HEK293 (cell line): ENCODE results near the gene CDK4.

ENCODE experiments used
- CTCF ChIA-PET: fragments of 350-600 bp; formaldehyde crosslinking; extraction: SDS; loops from one replicate; lab custom pipeline; 2021; ENCODE audit warnings: antibody characterized with exemption; lab: Yijun Ruan, JAX
- POLR2A ChIA-PET: fragments of 300-600 bp; formaldehyde crosslinking; extraction: SDS; loops from one replicate; lab custom pipeline; 2020; ENCODE audit warnings: antibody characterized with exemption, inconsistent platforms; lab: Yijun Ruan, JAX
- H3K27ac ChIP-seq: fragments of 200-500 bp; sonication (Bioruptor generic); 2 replicates; pipeline ENCODE4 v1.5.1; 2014; ENCODE audit warnings: low read depth, low read length, control low read depth, inconsistent platforms; ENCODE audit errors: extremely low read depth
- H3K36me3 ChIP-seq, 2 experiments: fragments of 200-500 bp in 1 of 2; sonication (Bioruptor generic) in 1 of 2; 1 replicate in 1 of 2; 2 replicates in 1 of 2; pipeline ENCODE4 v1.5.1; 2014 to 2017; ENCODE audit warnings: inconsistent platforms in 2 of 2, low read length in 2 of 2; ENCODE audit not compliant: control insufficient read depth in 2 of 2, insufficient read depth in 1 of 2
- H3K4me1 ChIP-seq: fragments of 200-500 bp; sonication (Bioruptor generic); 2 replicates; pipeline ENCODE4 v1.5.1; 2014; ENCODE audit warnings: mild to moderate bottlenecking, low read length, inconsistent platforms; ENCODE audit not compliant: control insufficient read depth, insufficient read depth
- H3K4me3 ChIP-seq: 2 replicates; pipeline ENCODE4 v1.5.1; 2011; ENCODE audit warnings: low read depth, mild to moderate bottlenecking, control low read depth, low read length, moderate library complexity
- H3K9me3 ChIP-seq: fragments of 200-500 bp; sonication (Bioruptor generic); 2 replicates; pipeline ENCODE4 v1.5.1; 2014; ENCODE audit warnings: low read depth, low read length, inconsistent platforms; ENCODE audit not compliant: control insufficient read depth, insufficient read depth
- KLF1 ChIP-seq: fragments of 450-650 bp; formaldehyde crosslinking; IDR thresholded peaks from 2 replicates; pipeline ENCODE4 v1.5.1; 2016; ENCODE audit warnings: missing biosample characterization, missing genetic modification characterization
- OSR2 ChIP-seq: fragments of 450-650 bp; formaldehyde crosslinking; IDR thresholded peaks from 2 replicates; pipeline ENCODE4 v1.5.1; 2016; ENCODE audit warnings: missing biosample characterization, missing genetic modification characterization
- REPIN1 ChIP-seq: fragments of 450-650 bp; formaldehyde crosslinking; IDR thresholded peaks from 2 replicates; pipeline ENCODE4 v1.5.1; 2017; ENCODE audit warnings: missing biosample characterization, missing genetic modification characterization, low read depth
- ZBTB20 ChIP-seq: fragments of 450-650 bp; formaldehyde crosslinking; IDR thresholded peaks from 2 replicates; pipeline ENCODE4 v1.5.1; 2016; ENCODE audit warnings: missing biosample characterization, missing genetic modification characterization
- ZNF112 ChIP-seq: fragments of 450-650 bp; formaldehyde crosslinking; IDR thresholded peaks from 2 replicates; pipeline ENCODE4 v1.5.0; 2017; ENCODE audit warnings: missing biosample characterization, missing genetic modification characterization
- ZNF221 ChIP-seq: fragments of 450-650 bp; formaldehyde crosslinking; IDR thresholded peaks from 2 replicates; pipeline ENCODE4 v1.5.1; 2017; ENCODE audit warnings: missing biosample characterization, missing genetic modification characterization, borderline replicate concordance
- ZNF24 ChIP-seq: fragments of 450-650 bp; formaldehyde crosslinking; IDR thresholded peaks from 2 replicates; pipeline ENCODE4 v1.5.1; 2016; ENCODE audit warnings: missing biosample characterization, missing genetic modification characterization
- ZNF26 ChIP-seq: fragments of 450-650 bp; formaldehyde crosslinking; IDR thresholded peaks from 2 replicates; pipeline ENCODE4 v1.5.1; 2016; ENCODE audit warnings: missing biosample characterization, missing genetic modification characterization
- ZNF341 ChIP-seq: fragments of 450-650 bp; formaldehyde crosslinking; IDR thresholded peaks from 2 replicates; pipeline ENCODE4; 2016; ENCODE audit warnings: low read depth, missing biosample characterization, missing genetic modification characterization
- ZNF426 ChIP-seq: fragments of 450-650 bp; formaldehyde crosslinking; IDR thresholded peaks from 2 replicates; pipeline ENCODE4 v1.5.1; 2017; ENCODE audit warnings: missing biosample characterization, missing genetic modification characterization, mild to moderate bottlenecking, inconsistent platforms, moderate library complexity
- ZNF629 ChIP-seq: fragments of 450-650 bp; formaldehyde crosslinking; IDR thresholded peaks from 2 replicates; pipeline ENCODE4 v1.5.1; 2017; ENCODE audit warnings: missing biosample characterization, missing genetic modification characterization
- ZSCAN5A ChIP-seq: fragments of 450-650 bp; formaldehyde crosslinking; IDR thresholded peaks from 2 replicates; pipeline ENCODE4 v1.5.1; 2016; ENCODE audit warnings: missing biosample characterization, missing genetic modification characterization
- ZXDB ChIP-seq: fragments of 450-650 bp; formaldehyde crosslinking; IDR thresholded peaks from 2 replicates; pipeline ENCODE4 v1.5.1; 2016; ENCODE audit warnings: missing biosample characterization, missing genetic modification characterization
- TF ChIP-seq, protein P1 (sequence below): fragments of 450-650 bp; formaldehyde crosslinking; IDR thresholded peaks from 2 replicates; pipeline ENCODE4 v1.5.1; 2016; ENCODE audit warnings: missing biosample characterization, missing genetic modification characterization
- TF ChIP-seq, protein P2 (sequence below): fragments of 450-650 bp; formaldehyde crosslinking; IDR thresholded peaks from 2 replicates; pipeline ENCODE4; 2016; ENCODE audit warnings: missing biosample characterization, missing genetic modification characterization
- TF ChIP-seq, protein P3 (sequence below): fragments of 450-650 bp; formaldehyde crosslinking; IDR thresholded peaks from 2 replicates; pipeline ENCODE4 v1.5.1; 2016; ENCODE audit warnings: missing biosample characterization, missing genetic modification characterization
- TF ChIP-seq, protein P4 (sequence below): fragments of 450-650 bp; formaldehyde crosslinking; IDR thresholded peaks from 2 replicates; pipeline ENCODE4 v1.5.1; 2016; ENCODE audit warnings: missing biosample characterization, missing genetic modification characterization
- TF ChIP-seq, protein P5 (sequence below): fragments of 450-650 bp; formaldehyde crosslinking; IDR thresholded peaks from 2 replicates; pipeline ENCODE4 v1.5.1; 2016; ENCODE audit warnings: missing biosample characterization, missing genetic modification characterization, borderline replicate concordance

The CDK4 gene

DNA sequence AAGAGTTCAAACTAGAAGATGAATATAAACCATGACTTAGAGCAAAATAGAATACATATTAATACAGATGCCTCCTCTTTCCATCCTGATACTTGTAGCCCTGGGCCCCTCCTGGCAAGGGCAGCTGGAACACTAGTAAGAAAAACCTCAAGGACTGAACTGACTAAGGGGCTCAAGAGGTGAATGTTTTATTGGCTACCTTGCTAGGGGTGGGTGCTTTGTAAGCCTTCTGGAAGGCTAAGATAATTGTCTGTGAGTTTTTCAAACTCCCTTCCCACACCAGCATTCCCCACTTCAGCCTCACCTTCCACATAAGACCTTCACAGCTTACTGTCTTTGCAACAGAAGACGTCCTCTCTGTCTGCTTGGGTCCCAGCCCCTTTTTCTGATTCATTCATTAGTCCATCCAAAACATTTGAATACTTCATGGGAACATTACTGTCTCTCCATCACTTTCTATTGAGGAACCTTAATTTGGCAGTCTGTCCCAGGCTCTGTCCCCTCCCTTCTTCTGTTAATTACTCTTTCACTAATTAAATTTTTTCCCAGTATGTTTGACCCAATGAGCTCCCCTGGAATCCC is 1.7 kb upstream of the CDK4 start:
- H3K4me3 ChIP-seq, result no peak overlapping the region
- no peak overlapping the region for H3K27ac ChIP-seq
- peaks cover 16% of the 10 kb centered on the region for H3K4me1 ChIP-seq
- POLR2A ChIA-PET, result interaction anchor here (0.5 to 1.4 kb wide), 2 partner anchors 18 to 1831 kb away, joined by 4 read pairs; partner anchors contain the start of genes EEF1AKMT3 and METTL1
- TF ChIP-seq, protein P1, sequence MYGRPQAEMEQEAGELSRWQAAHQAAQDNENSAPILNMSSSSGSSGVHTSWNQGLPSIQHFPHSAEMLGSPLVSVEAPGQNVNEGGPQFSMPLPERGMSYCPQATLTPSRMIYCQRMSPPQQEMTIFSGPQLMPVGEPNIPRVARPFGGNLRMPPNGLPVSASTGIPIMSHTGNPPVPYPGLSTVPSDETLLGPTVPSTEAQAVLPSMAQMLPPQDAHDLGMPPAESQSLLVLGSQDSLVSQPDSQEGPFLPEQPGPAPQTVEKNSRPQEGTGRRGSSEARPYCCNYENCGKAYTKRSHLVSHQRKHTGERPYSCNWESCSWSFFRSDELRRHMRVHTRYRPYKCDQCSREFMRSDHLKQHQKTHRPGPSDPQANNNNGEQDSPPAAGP (tag by site-specific recombination), result no peak
- peak; percentile 48 for TF ChIP-seq ZBTB20 (tag by site-specific recombination)
- TF ChIP-seq, all 188 proteins: peak for 1
- peaks cover 19 to 47% of the 10 kb centered on the region in 2 experiments for H3K36me3 ChIP-seq
- H3K9me3 ChIP-seq, result no peaks in the 10 kb centered on the region
- CTCF ChIA-PET, result no interaction called here

- ChIA-PET CTCF (no interaction called here), POLR2A (interaction anchor here (0.9 to 1.2 kb wide), 6 partner anchors 14 to 294 kb away, joined by 3 to 6 read pairs (median 4); partner anchors contain the start of genes DDIT3, EEF1AKMT3 and METTL1)
- Histone ChIP-seq H3K4me3 (peak overlapping the region; percentile 15; the same call in 1 of the 2 replicates), H3K27ac (no peak overlapping the region), H3K9me3 (no peaks in the 10 kb centered on the region), H3K36me3 (peaks cover 22 to 47% of the 10 kb centered on the region in 2 experiments), H3K4me1 (peaks cover 16% of the 10 kb centered on the region)
- no peak for TF ChIP-seq ZNF341 (tag by site-specific recombination)
- no peak for TF ChIP-seq ZNF26 (tag by site-specific recombination)
- TF ChIP-seq REPIN1 (tag by site-specific recombination), result 0 out of 2 replicates have a peak, but pooled peaks have one; percentile 17
- peak; percentile 3; the same call in 1 of the 2 replicates for TF ChIP-seq ZNF24 (tag by site-specific recombination)
- TF ChIP-seq KLF1 (tag by site-specific recombination), result no peak
- TF ChIP-seq ZSCAN5A (tag by site-specific recombination), result no peak
- TF ChIP-seq ZNF112 (tag by site-specific recombination), result no peak
- TF ChIP-seq ZXDB, result no peak
- TF ChIP-seq, protein P2, sequence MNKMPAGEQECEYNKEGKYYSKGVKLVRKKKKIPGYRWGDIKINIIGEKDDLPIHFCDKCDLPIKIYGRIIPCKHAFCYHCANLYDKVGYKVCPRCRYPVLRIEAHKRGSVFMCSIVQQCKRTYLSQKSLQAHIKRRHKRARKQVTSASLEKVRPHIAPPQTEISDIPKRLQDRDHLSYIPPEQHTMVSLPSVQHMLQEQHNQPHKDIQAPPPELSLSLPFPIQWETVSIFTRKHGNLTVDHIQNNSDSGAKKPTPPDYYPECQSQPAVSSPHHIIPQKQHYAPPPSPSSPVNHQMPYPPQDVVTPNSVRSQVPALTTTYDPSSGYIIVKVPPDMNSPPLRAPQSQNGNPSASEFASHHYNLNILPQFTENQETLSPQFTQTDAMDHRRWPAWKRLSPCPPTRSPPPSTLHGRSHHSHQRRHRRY, result no peak
- TF ChIP-seq, protein P3, sequence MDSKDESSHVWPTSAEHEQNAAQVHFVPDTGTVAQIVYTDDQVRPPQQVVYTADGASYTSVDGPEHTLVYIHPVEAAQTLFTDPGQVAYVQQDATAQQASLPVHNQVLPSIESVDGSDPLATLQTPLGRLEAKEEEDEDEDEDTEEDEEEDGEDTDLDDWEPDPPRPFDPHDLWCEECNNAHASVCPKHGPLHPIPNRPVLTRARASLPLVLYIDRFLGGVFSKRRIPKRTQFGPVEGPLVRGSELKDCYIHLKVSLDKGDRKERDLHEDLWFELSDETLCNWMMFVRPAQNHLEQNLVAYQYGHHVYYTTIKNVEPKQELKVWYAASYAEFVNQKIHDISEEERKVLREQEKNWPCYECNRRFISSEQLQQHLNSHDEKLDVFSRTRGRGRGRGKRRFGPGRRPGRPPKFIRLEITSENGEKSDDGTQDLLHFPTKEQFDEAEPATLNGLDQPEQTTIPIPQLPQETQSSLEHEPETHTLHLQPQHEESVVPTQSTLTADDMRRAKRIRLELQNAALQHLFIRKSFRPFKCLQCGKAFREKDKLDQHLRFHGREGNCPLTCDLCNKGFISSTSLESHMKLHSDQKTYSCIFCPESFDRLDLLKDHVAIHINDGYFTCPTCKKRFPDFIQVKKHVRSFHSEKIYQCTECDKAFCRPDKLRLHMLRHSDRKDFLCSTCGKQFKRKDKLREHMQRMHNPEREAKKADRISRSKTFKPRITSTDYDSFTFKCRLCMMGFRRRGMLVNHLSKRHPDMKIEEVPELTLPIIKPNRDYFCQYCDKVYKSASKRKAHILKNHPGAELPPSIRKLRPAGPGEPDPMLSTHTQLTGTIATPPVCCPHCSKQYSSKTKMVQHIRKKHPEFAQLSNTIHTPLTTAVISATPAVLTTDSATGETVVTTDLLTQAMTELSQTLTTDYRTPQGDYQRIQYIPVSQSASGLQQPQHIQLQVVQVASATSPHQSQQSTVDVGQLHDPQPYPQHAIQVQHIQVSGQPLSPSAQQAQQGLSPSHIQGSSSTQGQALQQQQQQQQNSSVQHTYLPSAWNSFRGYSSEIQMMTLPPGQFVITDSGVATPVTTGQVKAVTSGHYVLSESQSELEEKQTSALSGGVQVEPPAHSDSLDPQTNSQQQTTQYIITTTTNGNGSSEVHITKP (tag by site-specific recombination), result peak; percentile 86
- TF ChIP-seq, protein P4, sequence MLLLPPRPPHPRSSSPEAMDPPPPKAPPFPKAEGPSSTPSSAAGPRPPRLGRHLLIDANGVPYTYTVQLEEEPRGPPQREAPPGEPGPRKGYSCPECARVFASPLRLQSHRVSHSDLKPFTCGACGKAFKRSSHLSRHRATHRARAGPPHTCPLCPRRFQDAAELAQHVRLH (tag by site-specific recombination), result no peak
- no peak for TF ChIP-seq ZNF221 (tag by site-specific recombination)
- TF ChIP-seq, protein P5, sequence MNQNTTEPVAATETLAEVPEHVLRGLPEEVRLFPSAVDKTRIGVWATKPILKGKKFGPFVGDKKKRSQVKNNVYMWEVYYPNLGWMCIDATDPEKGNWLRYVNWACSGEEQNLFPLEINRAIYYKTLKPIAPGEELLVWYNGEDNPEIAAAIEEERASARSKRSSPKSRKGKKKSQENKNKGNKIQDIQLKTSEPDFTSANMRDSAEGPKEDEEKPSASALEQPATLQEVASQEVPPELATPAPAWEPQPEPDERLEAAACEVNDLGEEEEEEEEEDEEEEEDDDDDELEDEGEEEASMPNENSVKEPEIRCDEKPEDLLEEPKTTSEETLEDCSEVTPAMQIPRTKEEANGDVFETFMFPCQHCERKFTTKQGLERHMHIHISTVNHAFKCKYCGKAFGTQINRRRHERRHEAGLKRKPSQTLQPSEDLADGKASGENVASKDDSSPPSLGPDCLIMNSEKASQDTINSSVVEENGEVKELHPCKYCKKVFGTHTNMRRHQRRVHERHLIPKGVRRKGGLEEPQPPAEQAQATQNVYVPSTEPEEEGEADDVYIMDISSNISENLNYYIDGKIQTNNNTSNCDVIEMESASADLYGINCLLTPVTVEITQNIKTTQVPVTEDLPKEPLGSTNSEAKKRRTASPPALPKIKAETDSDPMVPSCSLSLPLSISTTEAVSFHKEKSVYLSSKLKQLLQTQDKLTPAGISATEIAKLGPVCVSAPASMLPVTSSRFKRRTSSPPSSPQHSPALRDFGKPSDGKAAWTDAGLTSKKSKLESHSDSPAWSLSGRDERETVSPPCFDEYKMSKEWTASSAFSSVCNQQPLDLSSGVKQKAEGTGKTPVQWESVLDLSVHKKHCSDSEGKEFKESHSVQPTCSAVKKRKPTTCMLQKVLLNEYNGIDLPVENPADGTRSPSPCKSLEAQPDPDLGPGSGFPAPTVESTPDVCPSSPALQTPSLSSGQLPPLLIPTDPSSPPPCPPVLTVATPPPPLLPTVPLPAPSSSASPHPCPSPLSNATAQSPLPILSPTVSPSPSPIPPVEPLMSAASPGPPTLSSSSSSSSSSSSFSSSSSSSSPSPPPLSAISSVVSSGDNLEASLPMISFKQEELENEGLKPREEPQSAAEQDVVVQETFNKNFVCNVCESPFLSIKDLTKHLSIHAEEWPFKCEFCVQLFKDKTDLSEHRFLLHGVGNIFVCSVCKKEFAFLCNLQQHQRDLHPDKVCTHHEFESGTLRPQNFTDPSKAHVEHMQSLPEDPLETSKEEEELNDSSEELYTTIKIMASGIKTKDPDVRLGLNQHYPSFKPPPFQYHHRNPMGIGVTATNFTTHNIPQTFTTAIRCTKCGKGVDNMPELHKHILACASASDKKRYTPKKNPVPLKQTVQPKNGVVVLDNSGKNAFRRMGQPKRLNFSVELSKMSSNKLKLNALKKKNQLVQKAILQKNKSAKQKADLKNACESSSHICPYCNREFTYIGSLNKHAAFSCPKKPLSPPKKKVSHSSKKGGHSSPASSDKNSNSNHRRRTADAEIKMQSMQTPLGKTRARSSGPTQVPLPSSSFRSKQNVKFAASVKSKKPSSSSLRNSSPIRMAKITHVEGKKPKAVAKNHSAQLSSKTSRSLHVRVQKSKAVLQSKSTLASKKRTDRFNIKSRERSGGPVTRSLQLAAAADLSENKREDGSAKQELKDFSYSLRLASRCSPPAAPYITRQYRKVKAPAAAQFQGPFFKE (tag by site-specific recombination), result no peak
- TF ChIP-seq OSR2 (tag by site-specific recombination), result peak; percentile 3; the same call in 1 of the 2 replicates
- TF ChIP-seq ZNF426, result no peak
- TF ChIP-seq ZNF629, result no peak
Measured at GRCh38 chr12:57752668-57753000, 524 bp upstream of the CDK4 start.
